GM12878 (cell line): Measurements from ENCODE around the gene ANAPC2.

Source experiments
- CTCF ChIP-seq, 3 experiments: IDR thresholded peaks in 2 of 3; conservative IDR thresholded peaks in 1 of 3; 2 replicates each; pipeline ENCODE4 v1.5.1; 2011; ENCODE audit warnings: low read depth in 3 of 3, low read length in 3 of 3, mild to moderate bottlenecking in 3 of 3, control low read depth in 2 of 3, moderate library complexity in 2 of 3, inconsistent platforms in 1 of 3, mixed read lengths in 1 of 3; ENCODE audit not compliant: control insufficient read depth in 2 of 3, insufficient read depth in 1 of 3; ENCODE audit errors: extremely low read depth in 1 of 3
- NR2C2 ChIP-seq: IDR thresholded peaks from 2 replicates; pipeline ENCODE4 v1.6.1; 2011; ENCODE audit warnings: borderline replicate concordance, low read depth; ENCODE audit not compliant: control insufficient read depth, insufficient read length
- POLR2A ChIP-seq: IDR thresholded peaks from 2 replicates; pipeline ENCODE4 v1.6.1; 2011; ENCODE audit warnings: low read depth, mild to moderate bottlenecking, low read length
- TBL1XR1 ChIP-seq: IDR thresholded peaks from 2 replicates; pipeline ENCODE4 v1.6.1; 2012; ENCODE audit warnings: low read depth, low read length, improper control_type of control experiment
- TF ChIP-seq, protein P1 (sequence below): IDR thresholded peaks from 2 replicates; pipeline ENCODE4 v1.6.1; 2012; ENCODE audit warnings: mild to moderate bottlenecking, low read depth, low read length

DNA sequence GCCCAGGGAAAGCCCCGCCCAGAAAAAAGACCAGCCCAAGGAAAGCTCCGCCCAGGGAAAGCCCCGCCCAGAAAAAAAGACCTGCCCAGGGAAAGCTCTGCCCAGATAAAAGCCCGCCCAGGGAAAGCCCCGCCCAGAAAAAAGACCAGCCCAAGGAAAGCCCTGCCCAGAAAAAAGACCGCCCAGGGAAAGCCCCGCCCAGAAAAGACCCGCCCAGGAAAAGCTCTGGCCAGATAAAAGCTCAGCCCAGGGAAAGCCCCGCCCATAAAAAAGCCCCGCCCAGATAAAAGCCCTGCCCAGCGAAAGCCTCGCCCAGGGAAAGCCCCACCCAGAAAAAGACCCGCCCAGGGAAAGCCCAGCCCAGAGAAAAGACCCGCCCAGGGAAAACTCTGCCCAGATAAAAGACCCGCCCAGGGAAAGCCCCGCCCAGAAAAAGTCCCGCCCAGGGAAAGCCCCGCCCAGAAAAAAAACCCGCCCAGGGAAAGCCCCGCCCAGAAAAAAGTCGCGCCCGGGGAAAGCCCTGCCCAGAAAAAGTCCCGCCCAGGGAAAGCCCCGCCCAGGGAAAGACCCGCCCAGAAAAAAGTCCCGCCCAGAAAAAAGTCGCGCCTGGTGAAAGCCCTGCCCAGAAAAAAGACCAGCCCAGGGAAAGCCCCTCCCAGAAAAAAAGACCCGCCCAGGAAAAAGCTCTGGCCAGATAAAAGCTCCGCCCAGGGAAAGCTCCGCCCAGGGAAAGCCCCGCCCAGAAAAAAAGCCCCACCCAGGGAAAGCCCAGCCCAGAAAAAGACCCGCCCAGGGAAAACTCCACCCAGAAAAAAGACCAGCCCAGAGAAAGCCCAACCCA lies 37.5 kb downstream of the ANAPC2 start:
- TF ChIP-seq CTCF (IDR thresholded peaks at IDR 0.05 in 2 of 3, conservative IDR thresholded peaks at IDR 0.05 in 1 of 3; ENCODE audit: control insufficient read depth in 2 of 3, extremely low read depth in 1 of 3, insufficient read depth in 1 of 3, low read depth in 3 of 3, low read length in 3 of 3): no peak
- TF ChIP-seq NR2C2: no peak
- TF ChIP-seq TBL1XR1: no peak
- TF ChIP-seq, protein P1, sequence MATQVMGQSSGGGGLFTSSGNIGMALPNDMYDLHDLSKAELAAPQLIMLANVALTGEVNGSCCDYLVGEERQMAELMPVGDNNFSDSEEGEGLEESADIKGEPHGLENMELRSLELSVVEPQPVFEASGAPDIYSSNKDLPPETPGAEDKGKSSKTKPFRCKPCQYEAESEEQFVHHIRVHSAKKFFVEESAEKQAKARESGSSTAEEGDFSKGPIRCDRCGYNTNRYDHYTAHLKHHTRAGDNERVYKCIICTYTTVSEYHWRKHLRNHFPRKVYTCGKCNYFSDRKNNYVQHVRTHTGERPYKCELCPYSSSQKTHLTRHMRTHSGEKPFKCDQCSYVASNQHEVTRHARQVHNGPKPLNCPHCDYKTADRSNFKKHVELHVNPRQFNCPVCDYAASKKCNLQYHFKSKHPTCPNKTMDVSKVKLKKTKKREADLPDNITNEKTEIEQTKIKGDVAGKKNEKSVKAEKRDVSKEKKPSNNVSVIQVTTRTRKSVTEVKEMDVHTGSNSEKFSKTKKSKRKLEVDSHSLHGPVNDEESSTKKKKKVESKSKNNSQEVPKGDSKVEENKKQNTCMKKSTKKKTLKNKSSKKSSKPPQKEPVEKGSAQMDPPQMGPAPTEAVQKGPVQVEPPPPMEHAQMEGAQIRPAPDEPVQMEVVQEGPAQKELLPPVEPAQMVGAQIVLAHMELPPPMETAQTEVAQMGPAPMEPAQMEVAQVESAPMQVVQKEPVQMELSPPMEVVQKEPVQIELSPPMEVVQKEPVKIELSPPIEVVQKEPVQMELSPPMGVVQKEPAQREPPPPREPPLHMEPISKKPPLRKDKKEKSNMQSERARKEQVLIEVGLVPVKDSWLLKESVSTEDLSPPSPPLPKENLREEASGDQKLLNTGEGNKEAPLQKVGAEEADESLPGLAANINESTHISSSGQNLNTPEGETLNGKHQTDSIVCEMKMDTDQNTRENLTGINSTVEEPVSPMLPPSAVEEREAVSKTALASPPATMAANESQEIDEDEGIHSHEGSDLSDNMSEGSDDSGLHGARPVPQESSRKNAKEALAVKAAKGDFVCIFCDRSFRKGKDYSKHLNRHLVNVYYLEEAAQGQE: no peak
- TF ChIP-seq POLR2A: no peak
